Liver (tissue), 9 donors: Measurements from ENCODE around the gene TBC1D1. TPM values are rescaled to one million over a fixed set of nuclear protein-coding genes. Genes with fewer than 3 reads are reported as not detected.

ENCODE experiments used
- DNase-seq: peaks from one replicate; pipeline ENCODE4 v3.0.0-alpha.2; 2017; ENCODE audit warnings: low spot score
- H3K27ac ChIP-seq, 2 donors: one replicate each; pipeline ENCODE4 v1.7.0; 2013; ENCODE audit warnings: inconsistent platforms in 2 of 2, low read length in 2 of 2, control low read depth in 1 of 2, low read depth in 1 of 2, mild to moderate bottlenecking in 1 of 2
- H3K27me3 ChIP-seq, 4 donors: one replicate each; pipeline versions ENCODE4 v1.6.1 to v1.7.0; 2013; ENCODE audit warnings: low read length in 3 of 4, inconsistent platforms in 1 of 4, mild to moderate bottlenecking in 1 of 4, moderate library complexity in 1 of 4; ENCODE audit not compliant: control insufficient read depth in 4 of 4, insufficient read depth in 4 of 4
- H3K36me3 ChIP-seq, 4 donors: one replicate each; pipeline versions ENCODE4 v1.6.1 to v1.7.0; 2013; ENCODE audit warnings: low read length in 3 of 4, mild to moderate bottlenecking in 3 of 4, low read depth in 1 of 4, moderate library complexity in 1 of 4; ENCODE audit not compliant: control insufficient read depth in 4 of 4, insufficient read depth in 3 of 4
- H3K4me1 ChIP-seq, 4 donors: one replicate each; pipeline versions ENCODE4 v1.6.1 to v1.7.0; 2013; ENCODE audit warnings: low read length in 3 of 4, mild to moderate bottlenecking in 3 of 4, moderate library complexity in 1 of 4; ENCODE audit not compliant: control insufficient read depth in 4 of 4, insufficient read depth in 4 of 4
- H3K4me3 ChIP-seq, 3 donors: one replicate each; pipeline versions ENCODE4 v1.6.1 to v1.7.0; 2013; ENCODE audit warnings: low read length in 3 of 3, control low read depth in 1 of 3, low read depth in 1 of 3, mild to moderate bottlenecking in 1 of 3
- H3K9ac ChIP-seq, 2 donors: one replicate each; pipeline ENCODE4 v1.7.0; 2013; ENCODE audit warnings: low read length in 2 of 2, mild to moderate bottlenecking in 2 of 2, moderate library complexity in 2 of 2, control low read depth in 1 of 2, low read depth in 1 of 2
- H3K9me3 ChIP-seq, 4 donors: one replicate each; pipeline versions ENCODE4 v1.6.1 to v1.7.0; 2013; ENCODE audit warnings: low read length in 3 of 4; ENCODE audit not compliant: control insufficient read depth in 4 of 4
- ATF3 ChIP-seq: IDR thresholded peaks from 2 replicates; pipeline ENCODE4 v1.6.1; 2016; ENCODE audit warnings: antibody characterized with exemption
- CTCF ChIP-seq: fragments of 150-350 bp; IDR thresholded peaks from 2 replicates; pipeline ENCODE4 v1.5.1; 2017; ENCODE audit warnings: improper control_type of control experiment, low read depth, low read length; ENCODE audit not compliant: missing input control
- FOXA1 ChIP-seq: IDR thresholded peaks from 2 replicates; pipeline ENCODE4 v1.6.1; 2016; ENCODE audit warnings: antibody characterized with exemption
- FOXA2 ChIP-seq: IDR thresholded peaks from 2 replicates; pipeline ENCODE4 v1.6.1; 2016; ENCODE audit warnings: antibody characterized with exemption
- HNF4A ChIP-seq, 2 donors: conservative IDR thresholded peaks; 2 replicates each; pipeline ENCODE4 v1.6.1; 2016; ENCODE audit warnings: antibody characterized with exemption in 2 of 2, mild to moderate bottlenecking in 2 of 2
- HNF4G ChIP-seq: IDR thresholded peaks from 2 replicates; pipeline ENCODE4 v1.6.1; 2016; ENCODE audit warnings: antibody characterized with exemption
- JUND ChIP-seq, 2 donors: IDR thresholded peaks; 2 replicates each; pipeline ENCODE4 v1.6.1; 2016; ENCODE audit warnings: antibody characterized with exemption in 2 of 2
- NR2F2 ChIP-seq: IDR thresholded peaks from 2 replicates; pipeline ENCODE4 v1.6.1; 2016; ENCODE audit warnings: antibody characterized with exemption
- REST ChIP-seq: IDR thresholded peaks from 2 replicates; pipeline ENCODE4 v1.6.1; 2016; ENCODE audit warnings: antibody characterized with exemption, mild to moderate bottlenecking
- SP1 ChIP-seq: IDR thresholded peaks from 2 replicates; pipeline ENCODE4 v1.6.1; 2018; ENCODE audit warnings: antibody characterized with exemption, mild to moderate bottlenecking
- TAF1 ChIP-seq: conservative IDR thresholded peaks from 2 replicates; pipeline ENCODE4 v1.6.1; 2016; ENCODE audit warnings: antibody characterized with exemption, mild to moderate bottlenecking
- YY1 ChIP-seq: IDR thresholded peaks from 2 replicates; pipeline ENCODE4 v1.6.1; 2016; ENCODE audit warnings: antibody characterized with exemption, mild to moderate bottlenecking
- WGBS: extraction: QIAGEN DNeasy Blood & Tissue Kit; methylation state at CpG from one replicate; pipeline ENCODE4 v1.1.7; 2013; 5-methylcytosine and 5-hydroxymethylcytosine counted together
- polyA plus RNA-seq, 2 donors: library from polyadenylated mRNA; stranded (reverse) in 1 of 2; unstranded in 1 of 2; fragments of 200-250 nt in 1 of 2; fragments of >200 nt in 1 of 2; fragmentation: Nextera tagmentation in 1 of 2; extraction: Ambion mirVana in 1 of 2; gene quantifications; one replicate each; pipeline versions ENCODE4 v1.2.1 to v1.2.3, GENCODE V29; 2013 to 2015
- total RNA-seq, 2 donors: library from RNA; depleted of rRNA; stranded (reverse); fragments of >200 nt; gene quantifications; one replicate each; pipeline ENCODE4 v1.2.3, GENCODE V29; 2014
- donor health status: healthy.
- donor health status: healthy.
- donor health status: healthy.
- donor health status: healthy.
- donor health status: healthy.

Gene TBC1D1
- total and polyA plus RNA-seq, 4 donors, result 15.6 to 41.4 (median 20.9) TPM

- 89% methylated on average over 7 of the region's 7 CpGs for WGBS
Measured at GRCh38 chr4:38015886-38016515, 125.1 kb downstream of the TBC1D1 start.

GRCh38 chr4:38016698-38017097 lies 125.8 kb downstream of the TBC1D1 start:
- Histone ChIP-seq H3K9me3 (no peaks in the 10 kb centered on the region), H3K27ac (no peak overlapping the region), H3K4me3 (no peak overlapping the region), H3K9ac (no peak overlapping the region), H3K27me3 (no peaks in the 10 kb centered on the region), H3K36me3 (peaks cover 2 to 17% (median 9%) of the 10 kb centered on the region in 4 donors), H3K4me1 (peaks cover 0 to 1% (median 0%) of the 10 kb centered on the region in 4 donors)
- TF ChIP-seq SP1 (no peak), HNF4G (no peak)
- DNase-seq, result no peak
- WGBS, result 98% methylated on average over 2 of the region's 2 CpGs

More at GRCh38 chr4:38015886-38016515, 125.1 kb downstream of the TBC1D1 start:
- H3K36me3 ChIP-seq, result peaks cover 0 to 16% (median 5%) of the 10 kb centered on the region in 4 donors
- no peaks in the 10 kb centered on the region for H3K27me3 ChIP-seq
- no peak overlapping the region for H3K4me3 ChIP-seq
- peaks cover 0 to 1% (median 0%) of the 10 kb centered on the region in 4 donors for H3K4me1 ChIP-seq
- no peaks in the 10 kb centered on the region for H3K9me3 ChIP-seq
- H3K9ac ChIP-seq, result no peak overlapping the region
- no peak for TF ChIP-seq ATF3
- TF ChIP-seq TAF1, result no peak
- no peak for TF ChIP-seq FOXA1
- no peak for TF ChIP-seq YY1
- TF ChIP-seq REST, result no peak
- no peak for TF ChIP-seq HNF4A (conservative IDR thresholded peaks at IDR 0.05)
- TF ChIP-seq NR2F2, result no peak
- DNase-seq, result no peak
- no peak overlapping the region for H3K27ac ChIP-seq

GRCh38 chr4:38017609-38018008 lies 126.7 kb downstream of the TBC1D1 start:
- no peak overlapping the region for H3K27ac ChIP-seq
- DNase-seq, result no peak
- TF ChIP-seq SP1 (no peak), FOXA2 (no peak), TAF1 (no peak), JUND (IDR thresholded peaks at IDR 0.05) (no peak), NR2F2 (no peak), FOXA1 (no peak), CTCF (no peak), YY1 (no peak), ATF3 (no peak), HNF4A (conservative IDR thresholded peaks at IDR 0.05) (no peak)
- peaks cover 0 to 1% (median 0%) of the 10 kb centered on the region in 4 donors for H3K4me1 ChIP-seq
- H3K27me3 ChIP-seq, result no peaks in the 10 kb centered on the region
- no peak overlapping the region for H3K4me3 ChIP-seq
- peaks cover 2 to 24% (median 15%) of the 10 kb centered on the region in 4 donors for H3K36me3 ChIP-seq
- H3K9ac ChIP-seq, result no peak overlapping the region
- no peaks in the 10 kb centered on the region for H3K9me3 ChIP-seq
- WGBS, result 96% methylated on average over 5 of the region's 5 CpGs
